Cardiac muscle cell (in vitro differentiated cells and primary cell): Measurements from ENCODE around the gene GALNT2. TPM values are rescaled to one million over a fixed set of nuclear protein-coding genes. Genes with fewer than 3 reads are reported as not detected.

Experiments used
- DNase-seq, 2 donors: peaks; one replicate each; pipeline versions ENCODE4 v3.0.0 to v3.0.0-alpha.2; 2010 to 2017; ENCODE audit warnings: low read depth in 1 of 2, low spot score in 1 of 2
- H3K27ac ChIP-seq: fragments of 200-600 bp; sonication (generic); 2 replicates; pipeline ENCODE4 v1.5.1; 2016
- H3K27me3 ChIP-seq: fragments of 200-600 bp; sonication (generic); 2 replicates; pipeline ENCODE4 v1.6.0; 2016; ENCODE audit warnings: control low read depth
- H3K36me3 ChIP-seq: fragments of 200-600 bp; sonication (generic); 2 replicates; pipeline ENCODE4 v1.5.1; 2016; ENCODE audit warnings: control low read depth
- H3K4me1 ChIP-seq: fragments of 200-600 bp; sonication (generic); 2 replicates; pipeline ENCODE4 v1.8.1; 2017; ENCODE audit warnings: low read depth, mild to moderate bottlenecking, mixed run types
- H3K4me3 ChIP-seq: fragments of 200-600 bp; sonication (generic); 2 replicates; pipeline ENCODE4 v1.5.1; 2016; ENCODE audit warnings: mild to moderate bottlenecking
- H3K9me3 ChIP-seq: fragments of 200-600 bp; sonication (generic); 2 replicates; pipeline ENCODE4 v1.5.1; 2017; ENCODE audit warnings: low read depth, mild to moderate bottlenecking, control low read depth
- polyA plus RNA-seq: library from polyadenylated mRNA; unstranded; fragments of >200 nt; fragmentation: Nextera tagmentation; extraction: Ambion mirVana; gene quantifications from 2 replicates; pipeline ENCODE4 v1.2.1, GENCODE V29; 2016
- total RNA-seq: library from RNA; depleted of rRNA; stranded (reverse); fragments of >200 nt; gene quantifications from 2 replicates; pipeline ENCODE4 v1.2.3, GENCODE V29; 2016
- TF ChIP-seq, protein P1 (sequence below): IDR thresholded peaks from 2 replicates; pipeline ENCODE4 v1.5.1; 2012; ENCODE audit warnings: low read depth, mild to moderate bottlenecking, low read length

Gene GALNT2
- total and polyA plus RNA-seq, 2 experiments from 2014 or later, result 71.4 to 92.1 TPM

DNA sequence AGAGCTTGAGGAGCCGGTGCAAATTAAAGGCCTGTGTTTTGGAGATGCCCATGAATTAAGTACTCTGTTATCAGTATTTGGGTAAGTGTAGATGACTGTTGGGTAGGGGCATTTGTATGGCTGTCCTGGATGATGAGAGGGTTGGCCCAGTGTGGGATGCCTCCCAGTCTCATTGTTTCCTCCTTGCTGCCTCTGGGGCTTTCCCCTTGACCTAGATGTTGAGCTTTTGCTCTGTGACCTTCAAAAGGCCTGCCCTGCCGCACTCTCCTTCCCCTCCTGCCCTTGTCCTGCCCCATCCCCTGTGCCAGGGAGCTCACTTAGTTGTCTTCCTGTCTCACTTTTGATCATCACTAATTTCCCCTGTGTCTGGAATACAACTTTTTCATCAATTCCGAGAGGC, 10.0 kb downstream of the GALNT2 start:
- Histone ChIP-seq H3K9me3 (no peaks in the 10 kb centered on the region), H3K36me3 (no peaks in the 10 kb centered on the region), H3K4me1 (peaks cover 7% of the 10 kb centered on the region), H3K27ac (no peak overlapping the region), H3K27me3 (no peaks in the 10 kb centered on the region), H3K4me3 (no peak overlapping the region)
- TF ChIP-seq, protein P1, sequence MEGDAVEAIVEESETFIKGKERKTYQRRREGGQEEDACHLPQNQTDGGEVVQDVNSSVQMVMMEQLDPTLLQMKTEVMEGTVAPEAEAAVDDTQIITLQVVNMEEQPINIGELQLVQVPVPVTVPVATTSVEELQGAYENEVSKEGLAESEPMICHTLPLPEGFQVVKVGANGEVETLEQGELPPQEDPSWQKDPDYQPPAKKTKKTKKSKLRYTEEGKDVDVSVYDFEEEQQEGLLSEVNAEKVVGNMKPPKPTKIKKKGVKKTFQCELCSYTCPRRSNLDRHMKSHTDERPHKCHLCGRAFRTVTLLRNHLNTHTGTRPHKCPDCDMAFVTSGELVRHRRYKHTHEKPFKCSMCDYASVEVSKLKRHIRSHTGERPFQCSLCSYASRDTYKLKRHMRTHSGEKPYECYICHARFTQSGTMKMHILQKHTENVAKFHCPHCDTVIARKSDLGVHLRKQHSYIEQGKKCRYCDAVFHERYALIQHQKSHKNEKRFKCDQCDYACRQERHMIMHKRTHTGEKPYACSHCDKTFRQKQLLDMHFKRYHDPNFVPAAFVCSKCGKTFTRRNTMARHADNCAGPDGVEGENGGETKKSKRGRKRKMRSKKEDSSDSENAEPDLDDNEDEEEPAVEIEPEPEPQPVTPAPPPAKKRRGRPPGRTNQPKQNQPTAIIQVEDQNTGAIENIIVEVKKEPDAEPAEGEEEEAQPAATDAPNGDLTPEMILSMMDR, result no peak
- no peak for DNase-seq

DNA sequence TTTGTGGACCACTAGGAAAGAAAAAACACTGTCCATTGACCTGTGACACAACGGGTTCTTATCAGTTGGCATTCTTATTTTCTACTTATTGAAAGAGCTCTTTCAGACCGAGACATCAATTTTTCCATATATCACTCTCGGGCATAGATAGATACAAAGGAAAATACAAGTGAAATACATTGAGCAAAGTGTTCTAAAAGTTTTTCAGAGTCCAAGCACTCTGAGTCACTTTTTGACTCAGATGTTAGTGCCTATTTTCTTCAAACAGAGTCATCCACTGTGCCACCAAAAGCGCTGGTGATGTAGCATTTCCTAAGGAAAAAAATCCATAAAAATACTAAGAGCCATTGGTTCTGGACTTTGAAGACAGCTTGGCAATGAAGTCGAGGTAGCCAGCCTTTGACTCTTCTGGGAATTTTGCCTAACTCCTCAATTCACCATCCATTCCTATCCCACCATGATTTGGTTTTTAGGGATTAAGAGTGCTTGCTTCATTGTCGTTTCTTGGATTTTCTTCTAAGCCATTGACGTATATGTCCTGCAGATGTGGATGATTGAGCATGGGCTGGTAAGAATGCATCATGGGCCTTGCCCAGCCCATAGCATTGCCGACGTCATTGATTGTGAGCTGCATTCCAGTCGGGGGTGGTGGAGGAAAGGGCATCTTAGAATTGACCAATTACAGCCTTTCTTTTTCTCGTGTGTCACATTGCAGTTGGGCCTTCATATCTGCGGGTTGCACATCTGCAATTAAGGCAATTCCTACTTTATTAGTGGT, 10.6 kb downstream of the GALNT2 start:
- H3K9me3 ChIP-seq, result no peaks in the 10 kb centered on the region
- H3K27ac ChIP-seq, result no peak overlapping the region
- DNase-seq, result no peak
- peaks cover 7% of the 10 kb centered on the region for H3K4me1 ChIP-seq
- TF ChIP-seq, protein P1, result no peak
- H3K36me3 ChIP-seq, result no peaks in the 10 kb centered on the region
- H3K27me3 ChIP-seq, result no peaks in the 10 kb centered on the region
- no peak overlapping the region for H3K4me3 ChIP-seq

DNA sequence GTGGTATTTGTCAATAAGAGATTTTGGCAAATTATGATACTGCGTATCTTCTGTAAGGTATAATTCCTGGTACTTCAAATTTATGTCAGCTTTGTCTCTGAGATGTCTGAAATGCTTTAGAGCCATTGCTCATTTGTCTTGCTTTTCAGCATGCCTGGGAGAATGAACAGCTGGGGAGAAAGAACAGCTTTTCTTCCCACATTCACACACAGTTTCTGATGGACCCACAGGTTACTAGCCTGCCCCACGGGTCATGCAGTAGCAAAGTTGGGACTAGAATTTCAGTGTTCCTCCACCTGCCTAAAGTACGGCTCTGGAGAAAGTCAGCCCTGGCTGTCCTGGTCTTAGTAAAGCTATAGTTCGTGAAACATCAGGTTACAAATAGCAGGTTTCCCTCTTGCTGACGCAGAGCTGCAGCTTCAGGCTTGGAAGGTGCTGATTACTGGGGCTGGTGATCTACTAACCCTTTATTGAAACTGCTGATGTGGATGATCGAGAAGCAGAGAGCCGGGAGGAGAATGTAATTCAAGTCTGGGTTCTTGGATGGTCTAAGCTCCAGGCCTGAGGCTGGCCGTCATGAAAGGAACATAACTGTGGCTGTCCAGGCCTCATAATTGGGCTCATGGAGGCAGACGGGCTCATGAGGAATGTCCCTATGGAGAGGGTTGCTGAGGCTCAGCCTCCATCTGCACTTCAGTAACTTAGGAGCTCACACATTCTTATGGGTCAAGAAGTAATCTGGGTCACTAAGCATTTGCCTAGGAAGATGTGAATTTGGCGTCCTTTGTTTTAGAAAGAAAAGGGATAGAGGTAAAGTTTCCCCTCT, 12.4 kb downstream of the GALNT2 start:
- TF ChIP-seq, protein P1, result no peak
- H3K9me3 ChIP-seq, result no peaks in the 10 kb centered on the region
- no peak for DNase-seq
- no peak overlapping the region for H3K4me3 ChIP-seq
- H3K4me1 ChIP-seq, result peaks cover 7% of the 10 kb centered on the region
- no peaks in the 10 kb centered on the region for H3K27me3 ChIP-seq
- no peaks in the 10 kb centered on the region for H3K36me3 ChIP-seq
- H3K27ac ChIP-seq, result no peak overlapping the region

DNA sequence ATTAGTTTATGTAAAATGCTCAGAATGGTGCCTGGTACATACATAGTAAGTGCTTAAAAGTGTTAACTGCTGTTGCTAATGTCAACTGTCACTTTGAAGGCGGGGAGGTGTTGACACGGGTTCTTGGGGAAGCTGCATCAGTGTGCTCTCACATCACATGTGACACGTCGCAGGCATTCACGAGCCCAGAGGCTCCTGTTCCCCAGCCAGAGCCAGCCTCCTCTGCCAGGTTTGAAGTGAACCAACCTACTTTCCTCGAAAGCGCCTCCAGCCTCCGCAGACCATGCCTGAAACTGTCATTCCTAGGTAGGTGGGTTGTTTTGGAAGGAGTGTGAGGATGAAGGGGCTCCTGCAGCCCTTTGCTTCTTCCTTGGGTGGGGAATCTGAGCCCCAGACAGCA, 13.8 kb downstream of the GALNT2 start:
- DNase-seq, result peak in 1 of 2 donors; percentile 61
- no peak overlapping the region for H3K27ac ChIP-seq
- no peaks in the 10 kb centered on the region for H3K9me3 ChIP-seq
- H3K36me3 ChIP-seq, result no peaks in the 10 kb centered on the region
- no peak overlapping the region for H3K4me3 ChIP-seq
- TF ChIP-seq, protein P1, result no peak
- no peaks in the 10 kb centered on the region for H3K27me3 ChIP-seq
- H3K4me1 ChIP-seq, result peaks cover 15% of the 10 kb centered on the region

DNA sequence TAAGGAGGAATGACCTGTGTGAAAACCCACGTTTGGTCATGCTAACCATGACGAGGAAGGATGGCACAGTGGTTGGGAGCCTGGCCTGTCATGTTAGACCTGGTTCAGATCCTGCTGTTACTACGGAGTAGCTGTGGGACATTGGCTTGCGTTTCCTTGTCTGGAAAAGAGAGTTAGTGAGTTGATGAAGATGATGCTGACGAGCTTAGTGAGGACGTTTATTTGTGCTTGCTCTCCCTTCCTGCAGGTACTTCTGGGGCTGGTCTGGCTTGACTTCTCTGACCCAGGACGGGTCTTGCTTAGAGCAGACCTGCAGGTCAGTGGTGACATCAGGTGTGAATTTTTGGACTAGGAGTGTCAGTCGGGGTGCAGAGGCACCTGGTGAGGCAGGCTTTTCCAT, 14.7 kb downstream of the GALNT2 start:
- no peaks in the 10 kb centered on the region for H3K36me3 ChIP-seq
- H3K4me1 ChIP-seq, result peaks cover 25% of the 10 kb centered on the region
- H3K4me3 ChIP-seq, result no peak overlapping the region
- TF ChIP-seq, protein P1, result no peak
- no peak for DNase-seq
- no peaks in the 10 kb centered on the region for H3K27me3 ChIP-seq
- H3K27ac ChIP-seq, result no peak overlapping the region
- H3K9me3 ChIP-seq, result no peaks in the 10 kb centered on the region
